ENCODE results near the gene MAP1LC3B.

MAP1LC3B gene

GRCh38 chr16:87358250-87358649, 33.9 kb upstream of the MAP1LC3B start:
- no peaks in the 10 kb centered on the region for H3F3A ChIP-seq (ENCODE audit: control insufficient read depth, insufficient read depth)
- H3K9me2 ChIP-seq (replicated peaks; ENCODE audit: control insufficient read depth, low read length) = no peaks in the 10 kb centered on the region
- H3K4me1 ChIP-seq (ENCODE audit: control insufficient read depth, low read length) = no peaks in the 10 kb centered on the region
- H3K79me2 ChIP-seq (ENCODE audit: control insufficient read depth, low read length) = no peaks in the 10 kb centered on the region
- H3K9me3 ChIP-seq (ENCODE audit: control insufficient read depth, insufficient read depth, low read length) = no peaks in the 10 kb centered on the region
- H4K20me1 ChIP-seq (ENCODE audit: control insufficient read depth, insufficient read depth, low read depth, low read length) = no peaks in the 10 kb centered on the region
- H3K27me3 ChIP-seq (ENCODE audit: control insufficient read depth, low read length) = no peaks in the 10 kb centered on the region
- no peak overlapping the region for H3K4me3 ChIP-seq (ENCODE audit: low read length)
- no peak overlapping the region for H3K4me2 ChIP-seq (ENCODE audit: low read length)
- TF ChIP-seq EZH2phosphoT487 (IDR thresholded peaks at IDR 0.05; ENCODE audit: borderline replicate concordance, low read length) = no peak
- TF ChIP-seq CTCF (IDR thresholded peaks at IDR 0.05; ENCODE audit: low read depth, low read length, poor library complexity, severe bottlenecking) = no peak
- H3K36me3 ChIP-seq (ENCODE audit: control insufficient read depth, low read length) = peaks cover 30% of the 10 kb centered on the region
- no peak overlapping the region for H3K27ac ChIP-seq (ENCODE audit: low read depth, low read length)

GRCh38 chr16:87358696-87359095, 33.4 kb upstream of the MAP1LC3B start:
- no peak overlapping the region for H3K4me3 ChIP-seq (ENCODE audit: low read length)
- H3K9me2 ChIP-seq (replicated peaks; ENCODE audit: control insufficient read depth, low read length) = no peaks in the 10 kb centered on the region
- H3K9me3 ChIP-seq (ENCODE audit: control insufficient read depth, insufficient read depth, low read length) = no peaks in the 10 kb centered on the region
- no peak overlapping the region for H3K4me2 ChIP-seq (ENCODE audit: low read length)
- no peaks in the 10 kb centered on the region for H3K4me1 ChIP-seq (ENCODE audit: control insufficient read depth, low read length)
- peaks cover 4% of the 10 kb centered on the region for H3K79me2 ChIP-seq (ENCODE audit: control insufficient read depth, low read length)
- no peaks in the 10 kb centered on the region for H3F3A ChIP-seq (ENCODE audit: control insufficient read depth, insufficient read depth)
- H3K36me3 ChIP-seq (ENCODE audit: control insufficient read depth, low read length) = peaks cover 34% of the 10 kb centered on the region
- TF ChIP-seq CTCF (IDR thresholded peaks at IDR 0.05; ENCODE audit: low read depth, low read length, poor library complexity, severe bottlenecking) (no peak), EZH2phosphoT487 (IDR thresholded peaks at IDR 0.05; ENCODE audit: borderline replicate concordance, low read length) (no peak)
- no peaks in the 10 kb centered on the region for H3K27me3 ChIP-seq (ENCODE audit: control insufficient read depth, low read length)
- H3K27ac ChIP-seq (ENCODE audit: low read depth, low read length) = no peak overlapping the region
- H4K20me1 ChIP-seq (ENCODE audit: control insufficient read depth, insufficient read depth, low read depth, low read length) = no peaks in the 10 kb centered on the region

- Histone ChIP-seq H3F3A (ENCODE audit: control insufficient read depth, insufficient read depth) (no peaks in the 10 kb centered on the region), H3K79me2 (ENCODE audit: control insufficient read depth, low read length) (peaks cover 8% of the 10 kb centered on the region), H3K9me2 (replicated peaks; ENCODE audit: control insufficient read depth, low read length) (no peaks in the 10 kb centered on the region), H3K27ac (ENCODE audit: low read depth, low read length) (no peak overlapping the region), H3K27me3 (ENCODE audit: control insufficient read depth, low read length) (no peaks in the 10 kb centered on the region), H3K4me3 (ENCODE audit: low read length) (no peak overlapping the region), H3K9me3 (ENCODE audit: control insufficient read depth, insufficient read depth, low read length) (no peaks in the 10 kb centered on the region), H4K20me1 (ENCODE audit: control insufficient read depth, insufficient read depth, low read depth, low read length) (no peaks in the 10 kb centered on the region), H3K36me3 (ENCODE audit: control insufficient read depth, low read length) (peaks cover 38% of the 10 kb centered on the region), H3K4me2 (ENCODE audit: low read length) (no peak overlapping the region), H3K4me1 (ENCODE audit: control insufficient read depth, low read length) (no peaks in the 10 kb centered on the region)
- TF ChIP-seq EZH2phosphoT487 (IDR thresholded peaks at IDR 0.05; ENCODE audit: borderline replicate concordance, low read length) = no peak
- no peak for TF ChIP-seq CTCF (IDR thresholded peaks at IDR 0.05; ENCODE audit: low read depth, low read length, poor library complexity, severe bottlenecking)
Observed at GRCh38 chr16:87359121-87359520, 33.0 kb upstream of the MAP1LC3B start.

Measured in DOHH2 (cell line).